IMR-90 (cell line): ENCODE results near the gene COPZ1.

Experiments
- CEBPB ChIP-seq: IDR thresholded peaks from 2 replicates; pipeline ENCODE4 v1.6.1; 2012; ENCODE audit warnings: low read depth, low read length, improper control_type of control experiment
- CTCF ChIP-seq: conservative IDR thresholded peaks from 2 replicates; pipeline ENCODE4 v1.5.1; 2012; ENCODE audit warnings: mild to moderate bottlenecking, low read depth, low read length, improper control_type of control experiment
- POLR2A ChIP-seq: IDR thresholded peaks from 2 replicates; pipeline ENCODE4 v1.6.1; 2012; ENCODE audit warnings: mild to moderate bottlenecking, low read depth, low read length
- RAD21 ChIP-seq: IDR thresholded peaks from 2 replicates; pipeline ENCODE4 v1.6.1; 2012; ENCODE audit warnings: low read length, improper control_type of control experiment
- SMC3 ChIP-seq: fragments of 150-350 bp; IDR thresholded peaks from 2 replicates; pipeline ENCODE4 v1.6.1; 2016; ENCODE audit warnings: low read depth, mild to moderate bottlenecking, antibody characterized with exemption, low read length, moderate library complexity
- TF ChIP-seq, protein P1 (sequence below): fragments of 150-350 bp; IDR thresholded peaks from 2 replicates; pipeline ENCODE4 v1.6.1; 2017; ENCODE audit warnings: mild to moderate bottlenecking, antibody characterized with exemption, low read length, low read depth

DNA sequence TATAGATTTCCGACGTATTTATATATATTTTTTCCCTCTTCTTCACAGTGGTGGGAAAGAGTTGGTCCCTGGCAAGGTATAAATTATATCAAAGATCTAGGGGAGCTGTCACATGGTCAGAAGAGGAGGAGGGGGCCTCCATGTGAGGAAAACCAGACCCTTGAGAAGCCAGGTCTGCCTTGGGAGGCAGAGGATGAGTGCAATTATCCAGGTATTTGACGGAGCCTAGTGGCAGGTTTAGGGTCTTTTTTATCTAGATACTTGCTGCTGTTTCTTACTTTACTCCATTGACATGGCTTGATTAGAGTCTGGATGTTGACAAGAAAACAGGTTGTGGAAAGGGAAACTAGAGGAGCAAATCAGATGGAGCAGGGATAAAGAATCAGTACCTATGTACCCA, 5.5 kb downstream of the COPZ1 start:
- no peak for TF ChIP-seq CTCF
- TF ChIP-seq POLR2A: no peak
- TF ChIP-seq SMC3: no peak
- no peak for TF ChIP-seq CEBPB
- TF ChIP-seq, protein P1, sequence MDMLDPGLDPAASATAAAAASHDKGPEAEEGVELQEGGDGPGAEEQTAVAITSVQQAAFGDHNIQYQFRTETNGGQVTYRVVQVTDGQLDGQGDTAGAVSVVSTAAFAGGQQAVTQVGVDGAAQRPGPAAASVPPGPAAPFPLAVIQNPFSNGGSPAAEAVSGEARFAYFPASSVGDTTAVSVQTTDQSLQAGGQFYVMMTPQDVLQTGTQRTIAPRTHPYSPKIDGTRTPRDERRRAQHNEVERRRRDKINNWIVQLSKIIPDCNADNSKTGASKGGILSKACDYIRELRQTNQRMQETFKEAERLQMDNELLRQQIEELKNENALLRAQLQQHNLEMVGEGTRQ: no peak
- TF ChIP-seq RAD21: no peak
